Testis (tissue), 3 donors: ENCODE data around the gene COTL1. TPM values are rescaled to one million over a fixed set of nuclear protein-coding genes. Genes with fewer than 3 reads are reported as not detected.

ENCODE experiments used
- DNase-seq: peaks from one replicate; pipeline ENCODE4 v3.0.0-alpha.2; 2019
- H3K27ac ChIP-seq, 2 donors: fragments of 200-600 bp; sonication (generic); one replicate each; pipeline ENCODE4 v1.5.1; 2019
- H3K27me3 ChIP-seq: fragments of 200-600 bp; sonication (generic); one replicate; pipeline ENCODE4 v1.5.1; 2019
- H3K36me3 ChIP-seq: fragments of 200-600 bp; sonication (generic); one replicate; pipeline ENCODE4 v1.5.1; 2017; ENCODE audit warnings: low read depth; ENCODE audit errors: missing control alignments
- H3K4me1 ChIP-seq: fragments of 200-600 bp; sonication (generic); one replicate; pipeline ENCODE4 v1.5.1; 2019
- H3K4me3 ChIP-seq, 2 donors: fragments of 200-600 bp; sonication (generic); one replicate each; pipeline ENCODE4 v1.5.1; 2017 to 2019
- H3K9me3 ChIP-seq: fragments of 200-600 bp; sonication (generic); one replicate; pipeline ENCODE4 v1.5.1; 2017
- CTCF ChIP-seq, 3 experiments: fragments of 450-650 bp in 2 of 3; fragments of 200-600 bp in 1 of 3; sonication (generic) in 1 of 3; IDR thresholded peaks; one replicate each; pipeline ENCODE4 v1.5.1; 2016 to 2019; ENCODE audit warnings: antibody characterized with exemption in 3 of 3, mild to moderate bottlenecking in 2 of 3, moderate library complexity in 1 of 3
- POLR2A ChIP-seq: fragments of 450-650 bp; IDR thresholded peaks from one replicate; pipeline ENCODE4 v1.6.1; 2017; ENCODE audit warnings: antibody characterized with exemption, mild to moderate bottlenecking, moderate library complexity
- WGBS, 2 donors: methylation state at CpG; one replicate each; pipeline ENCODE4 v1.1.5; 2018; 5-methylcytosine and 5-hydroxymethylcytosine counted together
- intact Hi-C: fragments of 100-400 bp; cut with DNase I; formaldehyde crosslinking; loops from one replicate; pipeline ENCODE4 v1.15.1; 2023; ENCODE audit warnings: low total_unique reads
- polyA plus RNA-seq: library from polyadenylated mRNA; stranded (reverse); fragments of 350-450 nt; fragmentation: Illumina TruSeq; extraction: RNeasy Lipid Tissue Mini Kit (QIAGEN cat#74804); gene quantifications from one replicate; pipeline ENCODE4 v1.2.3, GENCODE V29; 2014; ENCODE audit warnings: low read depth, low replicate concordance; ENCODE audit not compliant: insufficient read depth
- total RNA-seq, 2 donors: library from RNA; depleted of rRNA; stranded (reverse); fragments of >200 nt; gene quantifications; one replicate each; pipeline ENCODE4 v1.2.3, GENCODE V29; 2016

Gene COTL1
- total and polyA plus RNA-seq, 3 donors from 2014 or later, result 56.9 to 124 (median 61.9) TPM

GRCh38 chr16:84599521-84600202 is 18.2 kb downstream of the COTL1 start:
- Histone ChIP-seq H3K27ac (peak overlapping the region; percentile 16 to 26), H3K27me3 (no peaks in the 10 kb centered on the region), H3K9me3 (no peaks in the 10 kb centered on the region), H3K36me3 (no peaks in the 10 kb centered on the region), H3K4me3 (no peak overlapping the region), H3K4me1 (peaks cover 9% of the 10 kb centered on the region)
- no peak for DNase-seq
- intact Hi-C loops, result no loop called here
- TF ChIP-seq POLR2A, result no peak
- no peak for TF ChIP-seq CTCF (IDR thresholded peaks at IDR 0.05)
- 34 to 36% methylated on average over 12 of the region's 12 CpGs for WGBS, 2 donors

GRCh38 chr16:84598360-84598759 is 19.5 kb downstream of the COTL1 start:
- H3K4me3 ChIP-seq, result no peak overlapping the region
- TF ChIP-seq CTCF (IDR thresholded peaks at IDR 0.05) (no peak), POLR2A (no peak)
- H3K27ac ChIP-seq, result no peak overlapping the region
- H3K36me3 ChIP-seq, result no peaks in the 10 kb centered on the region
- intact Hi-C loops, result no loop called here
- H3K27me3 ChIP-seq, result no peaks in the 10 kb centered on the region
- peaks cover 12% of the 10 kb centered on the region for H3K4me1 ChIP-seq
- no peak for DNase-seq
- H3K9me3 ChIP-seq, result no peaks in the 10 kb centered on the region
- WGBS, 2 donors, result 63 to 77% methylated on average over 6 of the region's 6 CpGs

GRCh38 chr16:84597931-84598351 is 19.9 kb downstream of the COTL1 start:
- 77 to 84% methylated on average over 8 of the region's 8 CpGs for WGBS, 2 donors
- no peak for DNase-seq
- no peak for TF ChIP-seq CTCF (IDR thresholded peaks at IDR 0.05)
- TF ChIP-seq POLR2A, result no peak
- Histone ChIP-seq H3K27ac (no peak overlapping the region), H3K27me3 (no peaks in the 10 kb centered on the region), H3K9me3 (no peaks in the 10 kb centered on the region), H3K36me3 (no peaks in the 10 kb centered on the region), H3K4me3 (no peak overlapping the region), H3K4me1 (peaks cover 12% of the 10 kb centered on the region)
- intact Hi-C loops, result no loop called here

GRCh38 chr16:84597528-84597896 is 20.4 kb downstream of the COTL1 start:
- intact Hi-C loops, result no loop called here
- Histone ChIP-seq H3K4me1 (peaks cover 12% of the 10 kb centered on the region), H3K9me3 (no peaks in the 10 kb centered on the region), H3K27ac (no peak overlapping the region), H3K4me3 (no peak overlapping the region), H3K27me3 (no peaks in the 10 kb centered on the region), H3K36me3 (no peaks in the 10 kb centered on the region)
- no peak for DNase-seq
- TF ChIP-seq POLR2A (no peak), CTCF (IDR thresholded peaks at IDR 0.05) (no peak)
- WGBS, 2 donors, result 75 to 84% methylated on average over 6 of the region's 6 CpGs
